ENCODE data around the gene CHCHD3. TPM values are rescaled to one million over a fixed set of nuclear protein-coding genes. Genes with fewer than 3 reads are reported as not detected.

Gene CHCHD3
- total and polyA plus RNA-seq, 4 donors, result 48.8 to 71.0 (median 58.7) TPM

- no peaks in the 10 kb centered on the region for H3K27me3 ChIP-seq (ENCODE audit: control insufficient read depth, insufficient read depth, low read length)
- H3K4me3 ChIP-seq (ENCODE audit: low read depth, low read length), result no peak overlapping the region
- no peaks in the 10 kb centered on the region for H3K9me3 ChIP-seq (ENCODE audit: control insufficient read depth, insufficient read depth, low read length)
- H3K36me3 ChIP-seq (ENCODE audit: control insufficient read depth, insufficient read depth, low read length), result no peaks in the 10 kb centered on the region
- DNase-seq (ENCODE audit: low read depth in 4 of 6, low spot score in 6 of 6), result no peak
- H3K4me1 ChIP-seq (ENCODE audit: control insufficient read depth, insufficient read depth, low read length), result no peaks in the 10 kb centered on the region
- H3K27ac ChIP-seq (ENCODE audit: low read depth, low read length), result no peak overlapping the region
- 50% methylated on average over 2 of the region's 3 CpGs for WGBS (ENCODE audit: insufficient coverage)
Measured at GRCh38 chr7:133021196-133021595, 60.7 kb downstream of the CHCHD3 start.

GRCh38 chr7:133020496-133020895 lies 61.4 kb downstream of the CHCHD3 start:
- Histone ChIP-seq H3K27ac (ENCODE audit: low read depth, low read length) (no peak overlapping the region), H3K4me3 (ENCODE audit: low read depth, low read length) (no peak overlapping the region), H3K4me1 (ENCODE audit: control insufficient read depth, insufficient read depth, low read length) (no peaks in the 10 kb centered on the region), H3K9me3 (ENCODE audit: control insufficient read depth, insufficient read depth, low read length) (no peaks in the 10 kb centered on the region), H3K36me3 (ENCODE audit: control insufficient read depth, insufficient read depth, low read length) (no peaks in the 10 kb centered on the region), H3K27me3 (ENCODE audit: control insufficient read depth, insufficient read depth, low read length) (no peaks in the 10 kb centered on the region)
- peak in 1 of 6 donors; percentile 85 for DNase-seq (ENCODE audit: low read depth in 4 of 6, low spot score in 6 of 6)
- 100% methylated on average over 1 of the region's 6 CpGs for WGBS (ENCODE audit: insufficient coverage)

GRCh38 chr7:133019590-133019989 lies 62.3 kb downstream of the CHCHD3 start:
- Histone ChIP-seq H3K4me1 (ENCODE audit: control insufficient read depth, insufficient read depth, low read length) (no peaks in the 10 kb centered on the region), H3K36me3 (ENCODE audit: control insufficient read depth, insufficient read depth, low read length) (no peaks in the 10 kb centered on the region), H3K9me3 (ENCODE audit: control insufficient read depth, insufficient read depth, low read length) (no peaks in the 10 kb centered on the region), H3K27ac (ENCODE audit: low read depth, low read length) (no peak overlapping the region), H3K27me3 (ENCODE audit: control insufficient read depth, insufficient read depth, low read length) (no peaks in the 10 kb centered on the region), H3K4me3 (ENCODE audit: low read depth, low read length) (no peak overlapping the region)
- no peak for DNase-seq (ENCODE audit: low read depth in 4 of 6, low spot score in 6 of 6)
- no CpG with 5 or more reads among the region's 2 CpGs for WGBS (ENCODE audit: insufficient coverage)

GRCh38 chr7:133016604-133017003 lies 65.3 kb downstream of the CHCHD3 start:
- Histone ChIP-seq H3K4me1 (ENCODE audit: control insufficient read depth, insufficient read depth, low read length) (no peaks in the 10 kb centered on the region), H3K4me3 (ENCODE audit: low read depth, low read length) (no peak overlapping the region), H3K36me3 (ENCODE audit: control insufficient read depth, insufficient read depth, low read length) (no peaks in the 10 kb centered on the region), H3K9me3 (ENCODE audit: control insufficient read depth, insufficient read depth, low read length) (no peaks in the 10 kb centered on the region), H3K27me3 (ENCODE audit: control insufficient read depth, insufficient read depth, low read length) (no peaks in the 10 kb centered on the region), H3K27ac (ENCODE audit: low read depth, low read length) (no peak overlapping the region)
- 89% methylated on average over 3 of the region's 4 CpGs for WGBS (ENCODE audit: insufficient coverage)
- DNase-seq (ENCODE audit: low read depth in 4 of 6, low spot score in 6 of 6), result no peak

GRCh38 chr7:133015888-133016287 lies 66.0 kb downstream of the CHCHD3 start:
- Histone ChIP-seq H3K36me3 (ENCODE audit: control insufficient read depth, insufficient read depth, low read length) (no peaks in the 10 kb centered on the region), H3K9me3 (ENCODE audit: control insufficient read depth, insufficient read depth, low read length) (no peaks in the 10 kb centered on the region), H3K27ac (ENCODE audit: low read depth, low read length) (no peak overlapping the region)

GRCh38 chr7:133011746-133012145 lies 70.1 kb downstream of the CHCHD3 start:
- H3K36me3 ChIP-seq (ENCODE audit: control insufficient read depth, insufficient read depth, low read length), result peaks cover 4% of the 10 kb centered on the region
- no peak for DNase-seq (ENCODE audit: low read depth in 4 of 6, low spot score in 6 of 6)
- no CpG with 5 or more reads among the region's 5 CpGs for WGBS (ENCODE audit: insufficient coverage)
- no peaks in the 10 kb centered on the region for H3K4me1 ChIP-seq (ENCODE audit: control insufficient read depth, insufficient read depth, low read length)
- H3K9me3 ChIP-seq (ENCODE audit: control insufficient read depth, insufficient read depth, low read length), result no peaks in the 10 kb centered on the region
- H3K27ac ChIP-seq (ENCODE audit: low read depth, low read length), result no peak overlapping the region
- no peak overlapping the region for H3K4me3 ChIP-seq (ENCODE audit: low read depth, low read length)
- no peaks in the 10 kb centered on the region for H3K27me3 ChIP-seq (ENCODE audit: control insufficient read depth, insufficient read depth, low read length)

More at GRCh38 chr7:133015888-133016287, 66.0 kb downstream of the CHCHD3 start:
- no peak overlapping the region for H3K4me3 ChIP-seq (ENCODE audit: low read depth, low read length)
- no peaks in the 10 kb centered on the region for H3K27me3 ChIP-seq (ENCODE audit: control insufficient read depth, insufficient read depth, low read length)
- no peak for DNase-seq (ENCODE audit: low read depth in 4 of 6, low spot score in 6 of 6)
- no peaks in the 10 kb centered on the region for H3K4me1 ChIP-seq (ENCODE audit: control insufficient read depth, insufficient read depth, low read length)

- 91% methylated on average over 4 of the region's 7 CpGs for WGBS (ENCODE audit: insufficient coverage)
- Histone ChIP-seq H3K27me3 (ENCODE audit: control insufficient read depth, insufficient read depth, low read length) (no peaks in the 10 kb centered on the region), H3K9me3 (ENCODE audit: control insufficient read depth, insufficient read depth, low read length) (no peaks in the 10 kb centered on the region), H3K27ac (ENCODE audit: low read depth, low read length) (no peak overlapping the region), H3K4me1 (ENCODE audit: control insufficient read depth, insufficient read depth, low read length) (no peaks in the 10 kb centered on the region), H3K36me3 (ENCODE audit: control insufficient read depth, insufficient read depth, low read length) (peaks cover 4% of the 10 kb centered on the region), H3K4me3 (ENCODE audit: low read depth, low read length) (no peak overlapping the region)
- no peak for DNase-seq (ENCODE audit: low read depth in 4 of 6, low spot score in 6 of 6)
Measured at GRCh38 chr7:133009426-133010252, 72.3 kb downstream of the CHCHD3 start.

GRCh38 chr7:133007961-133008360 lies 73.9 kb downstream of the CHCHD3 start:
- H3K4me3 ChIP-seq (ENCODE audit: low read depth, low read length), result no peak overlapping the region
- H3K4me1 ChIP-seq (ENCODE audit: control insufficient read depth, insufficient read depth, low read length), result no peaks in the 10 kb centered on the region
- H3K36me3 ChIP-seq (ENCODE audit: control insufficient read depth, insufficient read depth, low read length), result peaks cover 4% of the 10 kb centered on the region
- H3K27me3 ChIP-seq (ENCODE audit: control insufficient read depth, insufficient read depth, low read length), result no peaks in the 10 kb centered on the region
- no peak for DNase-seq (ENCODE audit: low read depth in 4 of 6, low spot score in 6 of 6)
- no peak overlapping the region for H3K27ac ChIP-seq (ENCODE audit: low read depth, low read length)
- no CpG with 5 or more reads among the region's 3 CpGs for WGBS (ENCODE audit: insufficient coverage)
- no peaks in the 10 kb centered on the region for H3K9me3 ChIP-seq (ENCODE audit: control insufficient read depth, insufficient read depth, low read length)

GRCh38 chr7:133003052-133003910 lies 78.6 kb downstream of the CHCHD3 start:
- no peak overlapping the region for H3K27ac ChIP-seq (ENCODE audit: low read depth, low read length)
- WGBS (ENCODE audit: insufficient coverage), result 78% methylated on average over 1 of the region's 4 CpGs

More at GRCh38 chr7:133003052-133003910, 78.6 kb downstream of the CHCHD3 start:
- Histone ChIP-seq H3K4me1 (ENCODE audit: control insufficient read depth, insufficient read depth, low read length) (no peaks in the 10 kb centered on the region), H3K27me3 (ENCODE audit: control insufficient read depth, insufficient read depth, low read length) (no peaks in the 10 kb centered on the region), H3K36me3 (ENCODE audit: control insufficient read depth, insufficient read depth, low read length) (no peaks in the 10 kb centered on the region), H3K9me3 (ENCODE audit: control insufficient read depth, insufficient read depth, low read length) (no peaks in the 10 kb centered on the region), H3K4me3 (ENCODE audit: low read depth, low read length) (no peak overlapping the region)
- DNase-seq (ENCODE audit: low read depth in 4 of 6, low spot score in 6 of 6), result no peak

All from spinal cord (tissue), 10 donors.